LNCaP clone FGC (cell line): Measurements from ENCODE around the gene RUFY4.

Experiments used
- DNase-seq: peaks from one replicate; pipeline ENCODE4 v3.0.0-alpha.2; 2011; ENCODE audit warnings: low read depth
- H3K4me3 ChIP-seq: 2 replicates; pipeline ENCODE4 v1.5.1; 2011; ENCODE audit warnings: mild to moderate bottlenecking, low read depth, low read length, control low read depth
- TF ChIP-seq, protein P1 (sequence below): IDR thresholded peaks from 2 replicates; pipeline ENCODE4 v1.5.1; 2012; ENCODE audit warnings: mild to moderate bottlenecking; ENCODE audit not compliant: control insufficient read depth, insufficient read depth; ENCODE audit errors: extremely low read depth

Gene RUFY4

DNA sequence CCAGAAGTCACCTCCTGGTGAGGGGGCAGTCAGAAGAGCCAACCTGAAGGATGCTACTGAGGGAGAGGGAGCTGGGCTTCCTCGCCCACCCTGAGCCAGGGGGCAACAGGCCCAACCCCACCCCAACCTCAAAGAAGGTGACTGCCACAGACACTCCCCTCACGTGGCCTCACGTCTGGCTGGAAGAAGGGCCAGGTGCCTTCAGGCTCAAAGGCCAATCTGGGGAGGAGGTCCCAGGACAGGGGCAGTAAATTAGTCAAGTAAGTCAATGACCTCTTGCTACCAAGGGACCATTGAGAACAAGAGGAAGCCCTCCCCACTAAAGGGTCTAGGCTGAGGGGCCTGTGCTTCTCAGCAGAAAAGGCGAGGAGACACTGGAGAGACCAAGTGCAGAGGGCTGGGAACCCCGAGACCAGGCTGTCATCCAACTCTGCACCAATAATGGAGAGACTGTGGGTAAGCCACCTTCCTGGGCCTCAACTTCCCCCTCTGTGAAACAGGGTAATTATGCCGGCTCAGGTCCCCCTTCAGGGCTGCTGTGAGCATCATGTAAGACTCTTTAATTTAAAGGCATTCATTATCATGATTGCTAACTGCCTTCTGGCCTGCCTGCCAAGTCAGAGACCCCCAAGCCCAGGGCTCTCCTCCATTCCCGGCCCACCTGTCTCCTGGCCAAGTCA lies 46.1 kb upstream of the RUFY4 start:
- DNase-seq = no peak
- TF ChIP-seq, protein P1, sequence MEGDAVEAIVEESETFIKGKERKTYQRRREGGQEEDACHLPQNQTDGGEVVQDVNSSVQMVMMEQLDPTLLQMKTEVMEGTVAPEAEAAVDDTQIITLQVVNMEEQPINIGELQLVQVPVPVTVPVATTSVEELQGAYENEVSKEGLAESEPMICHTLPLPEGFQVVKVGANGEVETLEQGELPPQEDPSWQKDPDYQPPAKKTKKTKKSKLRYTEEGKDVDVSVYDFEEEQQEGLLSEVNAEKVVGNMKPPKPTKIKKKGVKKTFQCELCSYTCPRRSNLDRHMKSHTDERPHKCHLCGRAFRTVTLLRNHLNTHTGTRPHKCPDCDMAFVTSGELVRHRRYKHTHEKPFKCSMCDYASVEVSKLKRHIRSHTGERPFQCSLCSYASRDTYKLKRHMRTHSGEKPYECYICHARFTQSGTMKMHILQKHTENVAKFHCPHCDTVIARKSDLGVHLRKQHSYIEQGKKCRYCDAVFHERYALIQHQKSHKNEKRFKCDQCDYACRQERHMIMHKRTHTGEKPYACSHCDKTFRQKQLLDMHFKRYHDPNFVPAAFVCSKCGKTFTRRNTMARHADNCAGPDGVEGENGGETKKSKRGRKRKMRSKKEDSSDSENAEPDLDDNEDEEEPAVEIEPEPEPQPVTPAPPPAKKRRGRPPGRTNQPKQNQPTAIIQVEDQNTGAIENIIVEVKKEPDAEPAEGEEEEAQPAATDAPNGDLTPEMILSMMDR = no peak
- H3K4me3 ChIP-seq = no peak overlapping the region

DNA sequence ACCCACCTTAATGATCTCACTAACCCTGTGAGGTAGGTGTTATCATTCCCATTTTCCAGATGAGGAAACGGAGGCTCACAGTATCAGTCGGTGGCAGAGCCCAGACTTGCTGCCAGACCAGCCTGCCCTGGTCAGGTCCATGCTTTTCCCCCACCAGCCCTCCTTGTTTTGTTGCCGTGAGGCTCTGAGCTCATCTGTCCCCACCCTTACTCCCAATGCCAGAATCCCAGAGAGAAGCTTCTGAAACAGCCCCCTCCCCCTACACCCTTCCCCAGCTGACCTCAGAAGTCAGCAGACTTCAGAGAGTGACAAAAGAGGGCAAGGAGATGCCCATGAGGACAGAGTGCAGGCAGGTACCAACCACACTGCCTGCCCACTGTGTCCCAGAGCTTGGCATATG lies 45.4 kb upstream of the RUFY4 start:
- TF ChIP-seq, protein P1 = no peak
- no peak overlapping the region for H3K4me3 ChIP-seq

DNA sequence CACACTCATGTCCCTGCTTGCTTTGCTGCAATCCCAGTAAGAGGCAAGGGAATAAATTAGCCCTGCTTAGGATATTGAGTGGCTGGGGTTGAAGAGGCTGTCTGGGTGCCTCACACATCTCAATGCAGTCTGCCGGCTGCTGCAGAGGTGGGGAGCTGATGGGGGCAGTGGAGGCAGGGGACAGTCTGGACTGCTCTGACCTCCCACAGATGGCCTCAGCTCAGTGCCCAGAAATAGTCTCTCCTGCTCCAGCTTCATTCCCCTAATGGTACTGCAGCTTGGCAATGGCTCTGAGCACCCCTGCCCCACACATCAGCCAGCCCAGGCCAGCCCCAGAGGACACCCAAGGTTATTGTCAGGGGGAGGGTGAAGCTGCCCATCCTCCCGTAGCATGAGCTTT lies 44.7 kb upstream of the RUFY4 start:
- TF ChIP-seq, protein P1 = no peak
- DNase-seq = no peak
- H3K4me3 ChIP-seq = no peak overlapping the region

More for the DNA sequence above, 45.4 kb upstream of the RUFY4 start:
- no peak for DNase-seq

DNA sequence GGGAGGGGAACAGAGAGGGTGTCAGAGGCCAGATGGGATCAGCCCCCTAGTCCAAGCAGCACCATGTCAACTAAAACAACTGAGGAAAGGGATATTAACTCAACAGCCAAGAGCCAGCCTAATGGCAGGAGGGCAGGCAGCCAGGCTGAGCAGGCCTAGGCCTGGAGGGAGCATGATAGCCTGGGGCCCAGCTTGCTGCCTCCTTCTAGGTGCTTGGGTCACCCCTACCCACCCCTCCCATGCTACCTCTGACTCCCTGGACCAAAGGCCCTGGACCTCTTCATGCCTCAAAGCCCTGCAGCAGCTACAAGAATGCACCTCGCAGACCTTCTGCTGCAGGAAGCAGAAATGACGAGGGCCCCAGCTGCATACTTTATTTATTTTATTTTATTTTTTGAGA lies 44.2 kb upstream of the RUFY4 start:
- TF ChIP-seq, protein P1 = no peak
- no peak for DNase-seq
- no peak overlapping the region for H3K4me3 ChIP-seq

DNA sequence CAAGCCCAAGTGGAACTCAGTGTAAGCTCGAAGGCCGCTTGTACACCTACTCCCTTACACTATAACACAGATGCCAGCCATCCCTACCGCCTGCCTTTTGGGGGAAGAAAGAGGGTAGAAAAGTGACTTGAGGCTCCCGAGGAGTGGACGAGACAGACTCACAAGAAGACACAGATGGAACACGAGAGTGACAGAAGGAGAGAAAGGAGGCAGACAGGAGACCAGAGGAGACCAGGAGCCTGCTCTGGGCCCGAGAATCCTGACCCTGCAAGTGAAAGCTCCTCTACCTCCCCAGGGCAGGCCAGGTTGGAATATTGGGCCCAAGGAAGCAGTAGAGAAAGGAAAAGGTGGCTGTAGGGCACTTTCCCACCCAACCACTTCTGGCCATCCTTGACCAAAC lies 42.8 kb upstream of the RUFY4 start:
- DNase-seq = no peak
- H3K4me3 ChIP-seq = no peak overlapping the region
- TF ChIP-seq, protein P1 = no peak

DNA sequence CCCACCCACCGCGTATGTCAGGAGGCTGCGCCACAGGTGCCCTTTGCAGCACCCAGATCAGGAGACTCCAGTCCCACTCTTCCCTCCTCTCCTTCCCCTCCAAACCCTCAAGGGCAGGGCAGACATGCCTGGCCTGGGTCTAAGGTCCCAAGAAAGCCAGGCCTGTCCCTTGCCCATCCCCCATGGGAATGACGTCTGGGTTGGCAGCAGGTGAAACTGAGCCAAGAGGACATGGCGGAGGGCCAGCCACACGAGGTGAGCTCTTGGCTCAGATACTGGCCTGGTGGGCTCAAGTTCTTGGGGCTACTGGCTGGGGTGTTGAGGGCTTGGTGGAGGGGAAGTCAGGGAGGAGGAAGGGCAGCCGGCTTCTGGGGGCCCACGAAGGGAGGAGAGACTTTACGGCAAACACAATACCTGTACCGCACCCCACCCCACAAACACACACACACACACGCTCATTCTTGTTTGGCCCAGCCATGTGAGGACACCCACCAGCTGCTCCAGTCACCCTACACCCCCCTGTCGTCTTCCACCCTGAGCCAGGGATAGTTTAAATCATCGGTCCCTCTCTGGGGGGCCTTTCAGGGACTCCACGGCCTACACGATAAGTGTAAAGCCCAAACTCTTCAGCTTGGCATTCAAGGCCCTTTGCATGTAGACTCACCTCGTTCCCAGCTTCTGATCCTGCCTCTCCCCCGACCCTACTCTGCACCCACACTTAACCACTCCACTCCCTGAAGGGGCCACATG lies 42.2 kb upstream of the RUFY4 start:
- no peak overlapping the region for H3K4me3 ChIP-seq
- DNase-seq = peak; percentile 6
- TF ChIP-seq, protein P1 = no peak
